H1 (cell line): ENCODE results near the gene SECTM1. TPM values are rescaled to one million over a fixed set of nuclear protein-coding genes. Genes with fewer than 3 reads are reported as not detected.
A peak's percentile ranks its signal among the peaks of the same experiment; 100 is the strongest.

Source experiments
- CTCF ChIA-PET: fragments of 300-600 bp; sonication (Branson Sonifier 250); formaldehyde crosslinking; loops from one replicate; lab custom pipeline; 2021; ENCODE audit not compliant: partially characterized antibody; lab: Charles Lee
- POLR2A ChIA-PET: fragments of 300-600 bp; sonication (Branson Sonifier 250); formaldehyde crosslinking; loops from one replicate; lab custom pipeline; 2021; ENCODE audit warnings: inconsistent platforms; ENCODE audit not compliant: partially characterized antibody; lab: Charles Lee
- DNase-seq, 2 experiments: peaks; one replicate each; pipeline versions ENCODE4 v3.0.0 to v3.0.0-alpha.2; 2010 to 2022; ENCODE audit warnings: low spot score in 2 of 2, low read depth in 1 of 2, mixed read lengths in 1 of 2
- FAIRE-seq: peaks from 2 replicates; lab custom pipeline; 2011; peaks lifted over from hg19 to GRCh38; lab: Jason Lieb, UNC
- H2AFZ ChIP-seq: 2 replicates; pipeline ENCODE4 v1.8.1; 2012; ENCODE audit warnings: low read length, inconsistent platforms
- H2AK5ac ChIP-seq: 2 replicates; pipeline ENCODE4 v1.6.1; 2013; ENCODE audit warnings: low read depth, low read length
- H2BK120ac ChIP-seq: replicated peaks from 2 replicates; pipeline ENCODE3; 2013; ENCODE audit warnings: low read depth, low read length, inconsistent platforms
- H2BK12ac ChIP-seq: 2 replicates; pipeline ENCODE4 v1.6.1; 2013; ENCODE audit warnings: low read depth, low read length
- H2BK15ac ChIP-seq: 2 replicates; pipeline ENCODE4 v1.6.1; 2013; ENCODE audit warnings: low read length
- H2BK20ac ChIP-seq: 2 replicates; pipeline ENCODE4 v1.6.1; 2013; ENCODE audit warnings: low read length
- H2BK5ac ChIP-seq: 2 replicates; pipeline ENCODE4 v1.6.1; 2013; ENCODE audit warnings: low read depth, low read length
- H3K14ac ChIP-seq: 2 replicates; pipeline ENCODE4 v1.6.1; 2013; ENCODE audit warnings: inconsistent platforms; ENCODE audit not compliant: insufficient read length
- H3K18ac ChIP-seq: 2 replicates; pipeline ENCODE4 v1.6.1; 2013; ENCODE audit warnings: low read length; ENCODE audit errors: extremely low read depth
- H3K23ac ChIP-seq: 2 replicates; pipeline ENCODE4 v1.6.1; 2013; ENCODE audit warnings: inconsistent platforms; ENCODE audit not compliant: insufficient read length
- H3K23me2 ChIP-seq: 2 replicates; pipeline ENCODE4 v1.6.1; 2013; ENCODE audit warnings: low read depth, low read length
- H3K27ac ChIP-seq: 2 replicates; pipeline ENCODE4 v1.6.1; 2011; ENCODE audit warnings: low read depth, low read length, inconsistent platforms
- H3K27me3 ChIP-seq, 4 experiments: replicated peaks in 1 of 4; 1 replicate in 1 of 4; 2 replicates in 3 of 4; pipeline versions ENCODE4 v1.6.1 to v1.8.1; 2011 to 2013; ENCODE audit warnings: low read length in 3 of 4, mild to moderate bottlenecking in 3 of 4, inconsistent platforms in 2 of 4, mixed read lengths in 2 of 4, moderate library complexity in 1 of 4; ENCODE audit not compliant: control insufficient read depth in 3 of 4, insufficient read depth in 3 of 4; ENCODE audit errors: extremely low read depth in 1 of 4
- H3K36me3 ChIP-seq, 4 experiments: 2 replicates each; pipeline versions ENCODE4 v1.6.1 to v1.8.1; 2011 to 2013; ENCODE audit warnings: mild to moderate bottlenecking in 4 of 4, low read length in 3 of 4, moderate library complexity in 2 of 4, control low read depth in 1 of 4, inconsistent platforms in 1 of 4; ENCODE audit not compliant: insufficient read depth in 4 of 4, control insufficient read depth in 2 of 4
- H3K4ac ChIP-seq: replicated peaks from 2 replicates; pipeline ENCODE3; 2013; ENCODE audit warnings: low read length, low read depth, mixed read lengths, inconsistent platforms; ENCODE audit not compliant: insufficient read length
- H3K4me1 ChIP-seq, 4 experiments: replicated peaks in 1 of 4; 1 replicate in 1 of 4; 2 replicates in 3 of 4; pipeline versions ENCODE4 v1.6.1 to v1.8.1; 2011 to 2013; ENCODE audit warnings: low read length in 3 of 4, inconsistent platforms in 2 of 4, mixed read lengths in 1 of 4; ENCODE audit not compliant: insufficient read depth in 4 of 4, control insufficient read depth in 3 of 4
- H3K4me2 ChIP-seq, 2 experiments: 2 replicates each; pipeline versions ENCODE4 v1.6.1 to v1.8.1; 2011 to 2013; ENCODE audit warnings: low read depth in 2 of 2, low read length in 2 of 2, control low read depth in 1 of 2, inconsistent platforms in 1 of 2, mild to moderate bottlenecking in 1 of 2; ENCODE audit not compliant: insufficient read depth in 1 of 2
- H3K4me3 ChIP-seq, 4 experiments: fragments of 200-600, 300-600 bp in 1 of 4; sonication (generic), shearing (Covaris generic), sonication (Bioruptor Twin) in 1 of 4; 2 replicates each; pipeline versions ENCODE4 v1.5.1 to v1.8.1; 2011 to 2016; ENCODE audit warnings: low read length in 4 of 4, low read depth in 3 of 4, control low read depth in 2 of 4, inconsistent platforms in 2 of 4, mild to moderate bottlenecking in 2 of 4, mixed read lengths in 1 of 4, moderate library complexity in 1 of 4; ENCODE audit not compliant: insufficient read depth in 2 of 4; ENCODE audit errors: extremely low read depth in 1 of 4
- H3K56ac ChIP-seq: replicated peaks from 2 replicates; pipeline ENCODE3; 2013; ENCODE audit warnings: low read depth, mild to moderate bottlenecking, mixed read lengths, low read length, inconsistent platforms; ENCODE audit not compliant: insufficient read length
- H3K79me1 ChIP-seq: 2 replicates; pipeline ENCODE4 v1.6.1; 2013; ENCODE audit warnings: low read depth, low read length, control low read depth
- H3K79me2 ChIP-seq, 2 experiments: 2 replicates each; pipeline versions ENCODE4 v1.6.1 to v1.8.1; 2012 to 2013; ENCODE audit warnings: low read length in 2 of 2, mild to moderate bottlenecking in 2 of 2, inconsistent platforms in 1 of 2; ENCODE audit not compliant: insufficient read depth in 2 of 2, control insufficient read depth in 1 of 2
- H3K9ac ChIP-seq, 4 experiments: replicated peaks in 1 of 4; 1 replicate in 1 of 4; 2 replicates in 3 of 4; pipeline versions ENCODE4 v1.6.1 to v1.8.1; 2011 to 2013; ENCODE audit warnings: low read depth in 3 of 4, low read length in 3 of 4, control low read depth in 2 of 4, mild to moderate bottlenecking in 2 of 4, moderate library complexity in 2 of 4, inconsistent platforms in 1 of 4; ENCODE audit errors: extremely low read depth in 1 of 4
- H3K9me3 ChIP-seq, 2 experiments: 2 replicates each; pipeline versions ENCODE4 v1.6.1 to v1.8.1; 2012 to 2013; ENCODE audit warnings: mild to moderate bottlenecking in 2 of 2, moderate library complexity in 2 of 2, control low read depth in 1 of 2, inconsistent platforms in 1 of 2, low read depth in 1 of 2, low read length in 1 of 2, mixed read lengths in 1 of 2; ENCODE audit not compliant: insufficient read depth in 2 of 2
- H4K20me1 ChIP-seq, 2 experiments: replicated peaks in 1 of 2; 2 replicates each; pipeline versions ENCODE3 to v1.8.1; 2011 to 2013; ENCODE audit warnings: inconsistent platforms in 2 of 2, low read length in 2 of 2, mild to moderate bottlenecking in 1 of 2; ENCODE audit not compliant: insufficient read depth in 2 of 2, control insufficient read depth in 1 of 2
- H4K5ac ChIP-seq: 2 replicates; pipeline ENCODE4 v1.6.1; 2013; ENCODE audit warnings: low read length, low read depth, mixed read lengths, inconsistent platforms; ENCODE audit not compliant: insufficient read length
- H4K8ac ChIP-seq: 2 replicates; pipeline ENCODE4 v1.8.0; 2013; ENCODE audit warnings: mild to moderate bottlenecking, moderate library complexity, low read length, inconsistent platforms; ENCODE audit not compliant: insufficient read depth; ENCODE audit errors: extremely low read depth
- H4K91ac ChIP-seq: replicated peaks from 2 replicates; pipeline ENCODE3; 2013; ENCODE audit warnings: low read length, mixed read lengths, inconsistent platforms; ENCODE audit not compliant: insufficient read length
- BRCA1 ChIP-seq: IDR thresholded peaks from 2 replicates; pipeline ENCODE4 v1.6.1; 2012; ENCODE audit warnings: low read depth, low read length, improper control_type of control experiment
- EP300 ChIP-seq, 2 experiments: IDR thresholded peaks; 1 replicate in 1 of 2; 2 replicates in 1 of 2; pipeline ENCODE4 v1.6.1; 2011 to 2012; ENCODE audit warnings: low read depth in 2 of 2, low read length in 2 of 2, mild to moderate bottlenecking in 2 of 2, borderline replicate concordance in 1 of 2, inconsistent platforms in 1 of 2, moderate library complexity in 1 of 2
- GABPA ChIP-seq: IDR thresholded peaks from 2 replicates; pipeline ENCODE4 v1.6.1; 2011; ENCODE audit warnings: mild to moderate bottlenecking, low read length, moderate library complexity, borderline replicate concordance; ENCODE audit not compliant: insufficient read depth
- POU5F1 ChIP-seq: IDR thresholded peaks from 2 replicates; pipeline ENCODE4 v1.6.1; 2011; ENCODE audit warnings: low read depth, mild to moderate bottlenecking, low read length, moderate library complexity
- RAD21 ChIP-seq, 2 experiments: IDR thresholded peaks in 1 of 2; conservative IDR thresholded peaks in 1 of 2; 2 replicates each; pipeline ENCODE4 v1.6.1; 2011; ENCODE audit warnings: low read depth in 2 of 2, low read length in 2 of 2, improper control_type of control experiment in 1 of 2, inconsistent platforms in 1 of 2, mild to moderate bottlenecking in 1 of 2, moderate library complexity in 1 of 2
- SIN3A ChIP-seq, 2 experiments: IDR thresholded peaks in 1 of 2; conservative IDR thresholded peaks in 1 of 2; 2 replicates each; pipeline ENCODE4 v1.6.1; 2011 to 2012; ENCODE audit warnings: low read length in 2 of 2, improper control_type of control experiment in 1 of 2, low read depth in 1 of 2, mild to moderate bottlenecking in 1 of 2
- WGBS, 2 experiments: shearing (Covaris generic) in 1 of 2; methylation state at CpG; one replicate each; pipeline versions ENCODE4 v1.1.6 to v1.1.7; 2013 to 2015; ENCODE audit warnings: low lambda C conversion rate in 2 of 2, mixed read lengths in 2 of 2, inconsistent platforms in 1 of 2, low coverage in 1 of 2, missing lambda C conversion rate in 1 of 2; ENCODE audit not compliant: insufficient replicate concordance in 2 of 2, insufficient coverage in 1 of 2, insufficient read length in 1 of 2; ENCODE audit errors: extremely low coverage in 1 of 2, missing lambda C conversion rate in 1 of 2; 5-methylcytosine and 5-hydroxymethylcytosine counted together
- polyA plus RNA-seq, 7 experiments: library from polyadenylated mRNA; depleted of rRNA in 3 of 7; stranded (reverse) in 5 of 7; unstranded in 2 of 7; fragments of >200 nt in 5 of 7; fragments of 200-250 nt in 2 of 7; gene quantifications; 1 replicate in 5 of 7; 2 replicates in 1 of 7; 4 replicates in 1 of 7; pipeline versions ENCODE4 v1.2.1 to v1.2.3, GENCODE V29; 2011 to 2013; ENCODE audit warnings: missing spikeins in 2 of 7, mixed read lengths in 2 of 7
- total RNA-seq: library from RNA; stranded (reverse); fragmentation: NEBNext Ultra II Directional; extraction: Animal tissue kit (Norgen Biotek cat#: 25700); gene quantifications from 2 replicates; pipeline ENCODE4 v1.2.1, GENCODE V29; 2021

Gene SECTM1
- total and polyA plus RNA-seq, 2 of the 8 experiments (the other 6 are each of a cell fraction or from before 2014, with no cell fraction given), result 0.20 to 0.65 TPM

- Histone ChIP-seq H3K27me3 (no peaks in the 10 kb centered on the region; a peak in 2 of 7 replicates), H3K79me1 (no peaks in the 10 kb centered on the region), H4K8ac (peak overlapping the region; percentile 71), H2BK20ac (no peak overlapping the region; the same call in 1 of the 2 replicates), H2BK15ac (0 out of 2 replicates have a peak overlapping the region, but pooled peaks have one; percentile 16), H2BK5ac (no peak overlapping the region), H4K5ac (no peak overlapping the region), H2AK5ac (no peak overlapping the region), H2BK12ac (no peak overlapping the region), H3K18ac (no peak overlapping the region), H3K27ac (no peak overlapping the region), H3K9ac (no peak overlapping the region), H2BK120ac (no peak overlapping the region), H3K23me2 (no peaks in the 10 kb centered on the region; the same call in 1 of the 2 replicates), H4K91ac (no peak overlapping the region), H3K79me2 (no peaks in the 10 kb centered on the region), H3K4me1 (no peaks in the 10 kb centered on the region; a peak in 4 of 7 replicates), H4K20me1 (peaks cover 0 to 14% of the 10 kb centered on the region in 2 experiments), H3K4ac (no peak overlapping the region), H2AFZ (no peak overlapping the region), H3K9me3 (peaks cover 0 to 14% of the 10 kb centered on the region in 2 experiments; a peak in 1 of 4 replicates), H3K23ac (no peak overlapping the region), H3K36me3 (no peaks in the 10 kb centered on the region), H3K4me2 (peak overlapping the region in 1 of 2 experiments; percentile 32; a peak in 1 of 4 replicates), H3K4me3 (0 out of 8 replicates have a peak overlapping the region, but pooled peaks of 1 of the 4 experiments have one; percentile 27), H3K56ac (no peak overlapping the region), H3K14ac (no peak overlapping the region)
- FAIRE-seq, result no peak
- POLR2A ChIA-PET, result interaction anchor here (1.2 kb wide), 1 partner anchor 9 kb away, joined by 3 read pairs; no protein-coding TSS in a partner anchor
- 71% methylated on average over 39 of the region's 65 CpGs; no CpG with 5 or more reads in 1 of the 2 experiments for WGBS, 2 experiments
- CTCF ChIA-PET, result interaction anchor here (0.6 to 4.7 kb wide), 19 partner anchors 9 to 207 kb away, joined by 3 to 32 read pairs (median 4); partner anchors contain the start of gene SECTM1
- peak in 1 of 2 experiments; percentile 89 for DNase-seq
- TF ChIP-seq SIN3A (conservative IDR thresholded peaks at IDR 0.05 in 1 of 2, IDR thresholded peaks at IDR 0.05 in 1 of 2; ENCODE audit: low read depth in 1 of 2, low read length in 2 of 2) (no peak), GABPA (peak; percentile 56; the same call in 1 of the 2 replicates), BRCA1 (no peak), RAD21 (IDR thresholded peaks at IDR 0.05 in 1 of 2, conservative IDR thresholded peaks at IDR 0.05 in 1 of 2; ENCODE audit: low read depth in 2 of 2, low read length in 2 of 2) (peak; percentile 65 to 80), EP300 (IDR thresholded peaks at IDR 0.05; ENCODE audit: borderline replicate concordance in 1 of 2, low read depth in 2 of 2, low read length in 2 of 2) (peak in 1 of 2 experiments; percentile 58; a peak in 1 of 3 replicates), POU5F1 (no peak)
These were observed 12.3 kb downstream of the SECTM1 start for GRCh38 chr17:82320956-82321927.
